Erythroblast (primary cell): ENCODE measurements around the gene MICAL2.

Experiments
- GATA1 ChIP-seq: IDR thresholded peaks from 2 replicates; pipeline ENCODE4 v1.6.1; 2011; ENCODE audit warnings: low read depth, mild to moderate bottlenecking, control low read depth, low read length, moderate library complexity
- POLR2A ChIP-seq: IDR thresholded peaks from 2 replicates; pipeline ENCODE4 v1.6.1; 2011; ENCODE audit warnings: mild to moderate bottlenecking, low read length

DNA sequence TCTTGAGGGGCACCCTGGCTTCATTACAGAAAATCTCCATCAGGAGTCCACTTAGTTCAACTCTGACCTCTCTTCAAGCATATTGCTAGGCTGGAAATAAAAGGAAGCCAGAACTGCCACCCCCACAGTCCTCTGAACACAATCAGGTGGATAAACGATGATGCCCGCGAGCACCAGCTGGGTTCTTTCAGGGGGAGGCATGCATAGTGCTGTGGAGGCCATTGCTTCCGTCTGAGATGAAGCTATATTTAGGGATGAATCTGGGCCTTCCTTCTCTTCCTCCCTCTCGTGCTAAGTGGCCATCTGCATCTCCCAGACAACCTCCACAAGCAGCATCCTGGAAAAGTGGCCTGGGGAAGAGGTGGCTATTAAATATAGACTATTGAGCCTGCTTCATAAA, 3.9 kb upstream of the MICAL2 start:
- TF ChIP-seq POLR2A (no peak), GATA1 (no peak)
